ENCODE data around the gene C7orf33. TPM values are rescaled to one million over a fixed set of nuclear protein-coding genes. Genes with fewer than 3 reads are reported as not detected.

C7orf33 gene
- total and polyA plus RNA-seq, 2 experiments from 2014 or later: not detected

DNA sequence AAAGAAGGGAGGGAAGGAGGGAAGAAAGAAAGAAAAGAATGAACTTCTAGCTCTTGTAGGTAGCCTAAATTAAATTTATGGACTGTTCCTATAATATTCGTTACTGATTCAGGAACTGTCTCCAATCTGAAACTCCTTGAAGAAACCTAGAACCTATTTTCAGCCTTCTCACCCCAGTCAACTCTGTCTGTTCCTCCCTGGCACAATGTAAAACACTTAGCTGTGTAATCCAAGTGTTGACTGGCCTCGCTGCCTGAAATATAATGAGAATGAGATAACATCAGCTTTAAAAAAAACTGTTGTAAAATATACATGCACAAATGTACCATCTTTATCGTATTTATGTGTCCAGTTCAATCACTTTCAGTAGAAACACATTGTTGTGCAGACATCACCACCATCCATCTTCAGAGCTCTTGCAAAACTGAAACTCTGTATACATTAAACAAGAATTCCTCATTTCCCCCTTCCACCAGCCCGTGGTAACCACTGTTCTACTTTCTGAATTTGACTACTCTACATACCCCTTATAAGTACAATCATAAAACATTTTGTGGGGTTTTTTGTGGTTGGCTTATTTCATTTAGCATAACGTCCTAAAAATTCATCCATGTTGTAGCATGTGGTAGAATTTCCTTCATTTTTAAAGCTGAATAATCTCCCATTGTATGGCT, 6.3 kb upstream of the C7orf33 start:
- H3K4me1 ChIP-seq (ENCODE audit: insufficient read depth): peaks cover 12% of the 10 kb centered on the region
- H3K27me3 Mint-ChIP-seq (ENCODE audit: insufficient read depth, low read depth, poor library complexity): no peaks in the 10 kb centered on the region

More for the DNA sequence above, 6.3 kb upstream of the C7orf33 start:
- Mint-ChIP-seq H3K27ac (no peak overlapping the region), H3K9me3 (no peaks in the 10 kb centered on the region), H3K4me1 (peaks cover 19% of the 10 kb centered on the region), H3K4me3 (no peak overlapping the region), H3K36me3 (ENCODE audit: low read depth) (no peaks in the 10 kb centered on the region)
- no peak overlapping the region for H3K4me3 ChIP-seq
- no peak overlapping the region for H2AFZ ChIP-seq
- no peak for TF ChIP-seq STAT1 (IDR thresholded peaks at IDR 0.05; ENCODE audit: unreplicated experiment)
- TF ChIP-seq, protein P1, sequence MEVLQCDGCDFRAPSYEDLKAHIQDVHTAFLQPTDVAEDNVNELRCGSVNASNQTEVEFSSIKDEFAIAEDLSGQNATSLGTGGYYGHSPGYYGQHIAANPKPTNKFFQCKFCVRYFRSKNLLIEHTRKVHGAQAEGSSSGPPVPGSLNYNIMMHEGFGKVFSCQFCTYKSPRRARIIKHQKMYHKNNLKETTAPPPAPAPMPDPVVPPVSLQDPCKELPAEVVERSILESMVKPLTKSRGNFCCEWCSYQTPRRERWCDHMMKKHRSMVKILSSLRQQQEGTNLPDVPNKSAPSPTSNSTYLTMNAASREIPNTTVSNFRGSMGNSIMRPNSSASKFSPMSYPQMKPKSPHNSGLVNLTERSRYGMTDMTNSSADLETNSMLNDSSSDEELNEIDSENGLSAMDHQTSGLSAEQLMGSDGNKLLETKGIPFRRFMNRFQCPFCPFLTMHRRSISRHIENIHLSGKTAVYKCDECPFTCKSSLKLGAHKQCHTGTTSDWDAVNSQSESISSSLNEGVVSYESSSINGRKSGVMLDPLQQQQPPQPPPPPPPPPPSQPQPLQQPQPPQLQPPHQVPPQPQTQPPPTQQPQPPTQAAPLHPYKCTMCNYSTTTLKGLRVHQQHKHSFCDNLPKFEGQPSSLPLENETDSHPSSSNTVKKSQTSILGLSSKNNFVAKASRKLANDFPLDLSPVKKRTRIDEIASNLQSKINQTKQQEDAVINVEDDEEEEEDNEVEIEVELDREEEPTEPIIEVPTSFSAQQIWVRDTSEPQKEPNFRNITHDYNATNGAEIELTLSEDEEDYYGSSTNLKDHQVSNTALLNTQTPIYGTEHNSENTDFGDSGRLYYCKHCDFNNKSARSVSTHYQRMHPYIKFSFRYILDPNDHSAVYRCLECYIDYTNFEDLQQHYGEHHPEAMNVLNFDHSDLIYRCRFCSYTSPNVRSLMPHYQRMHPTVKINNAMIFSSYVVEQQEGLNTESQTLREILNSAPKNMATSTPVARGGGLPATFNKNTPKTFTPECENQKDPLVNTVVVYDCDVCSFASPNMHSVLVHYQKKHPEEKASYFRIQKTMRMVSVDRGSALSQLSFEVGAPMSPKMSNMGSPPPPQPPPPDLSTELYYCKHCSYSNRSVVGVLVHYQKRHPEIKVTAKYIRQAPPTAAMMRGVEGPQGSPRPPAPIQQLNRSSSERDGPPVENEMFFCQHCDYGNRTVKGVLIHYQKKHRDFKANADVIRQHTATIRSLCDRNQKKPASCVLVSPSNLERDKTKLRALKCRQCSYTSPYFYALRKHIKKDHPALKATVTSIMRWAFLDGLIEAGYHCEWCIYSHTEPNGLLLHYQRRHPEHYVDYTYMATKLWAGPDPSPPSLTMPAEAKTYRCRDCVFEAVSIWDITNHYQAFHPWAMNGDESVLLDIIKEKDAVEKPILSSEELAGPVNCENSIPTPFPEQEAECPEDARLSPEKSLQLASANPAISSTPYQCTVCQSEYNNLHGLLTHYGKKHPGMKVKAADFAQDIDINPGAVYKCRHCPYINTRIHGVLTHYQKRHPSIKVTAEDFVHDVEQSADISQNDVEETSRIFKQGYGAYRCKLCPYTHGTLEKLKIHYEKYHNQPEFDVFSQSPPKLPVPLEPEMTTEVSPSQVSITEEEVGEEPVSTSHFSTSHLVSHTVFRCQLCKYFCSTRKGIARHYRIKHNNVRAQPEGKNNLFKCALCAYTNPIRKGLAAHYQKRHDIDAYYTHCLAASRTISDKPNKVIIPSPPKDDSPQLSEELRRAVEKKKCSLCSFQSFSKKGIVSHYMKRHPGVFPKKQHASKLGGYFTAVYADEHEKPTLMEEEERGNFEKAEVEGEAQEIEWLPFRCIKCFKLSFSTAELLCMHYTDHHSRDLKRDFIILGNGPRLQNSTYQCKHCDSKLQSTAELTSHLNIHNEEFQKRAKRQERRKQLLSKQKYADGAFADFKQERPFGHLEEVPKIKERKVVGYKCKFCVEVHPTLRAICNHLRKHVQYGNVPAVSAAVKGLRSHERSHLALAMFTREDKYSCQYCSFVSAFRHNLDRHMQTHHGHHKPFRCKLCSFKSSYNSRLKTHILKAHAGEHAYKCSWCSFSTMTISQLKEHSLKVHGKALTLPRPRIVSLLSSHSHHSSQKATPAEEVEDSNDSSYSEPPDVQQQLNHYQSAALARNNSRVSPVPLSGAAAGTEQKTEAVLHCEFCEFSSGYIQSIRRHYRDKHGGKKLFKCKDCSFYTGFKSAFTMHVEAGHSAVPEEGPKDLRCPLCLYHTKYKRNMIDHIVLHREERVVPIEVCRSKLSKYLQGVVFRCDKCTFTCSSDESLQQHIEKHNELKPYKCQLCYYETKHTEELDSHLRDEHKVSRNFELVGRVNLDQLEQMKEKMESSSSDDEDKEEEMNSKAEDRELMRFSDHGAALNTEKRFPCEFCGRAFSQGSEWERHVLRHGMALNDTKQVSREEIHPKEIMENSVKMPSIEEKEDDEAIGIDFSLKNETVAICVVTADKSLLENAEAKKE (CRISPR knock-in tag; IDR thresholded peaks at IDR 0.05): no peak
- TF ChIP-seq, protein P2, sequence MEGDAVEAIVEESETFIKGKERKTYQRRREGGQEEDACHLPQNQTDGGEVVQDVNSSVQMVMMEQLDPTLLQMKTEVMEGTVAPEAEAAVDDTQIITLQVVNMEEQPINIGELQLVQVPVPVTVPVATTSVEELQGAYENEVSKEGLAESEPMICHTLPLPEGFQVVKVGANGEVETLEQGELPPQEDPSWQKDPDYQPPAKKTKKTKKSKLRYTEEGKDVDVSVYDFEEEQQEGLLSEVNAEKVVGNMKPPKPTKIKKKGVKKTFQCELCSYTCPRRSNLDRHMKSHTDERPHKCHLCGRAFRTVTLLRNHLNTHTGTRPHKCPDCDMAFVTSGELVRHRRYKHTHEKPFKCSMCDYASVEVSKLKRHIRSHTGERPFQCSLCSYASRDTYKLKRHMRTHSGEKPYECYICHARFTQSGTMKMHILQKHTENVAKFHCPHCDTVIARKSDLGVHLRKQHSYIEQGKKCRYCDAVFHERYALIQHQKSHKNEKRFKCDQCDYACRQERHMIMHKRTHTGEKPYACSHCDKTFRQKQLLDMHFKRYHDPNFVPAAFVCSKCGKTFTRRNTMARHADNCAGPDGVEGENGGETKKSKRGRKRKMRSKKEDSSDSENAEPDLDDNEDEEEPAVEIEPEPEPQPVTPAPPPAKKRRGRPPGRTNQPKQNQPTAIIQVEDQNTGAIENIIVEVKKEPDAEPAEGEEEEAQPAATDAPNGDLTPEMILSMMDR (conservative IDR thresholded peaks at IDR 0.05; ENCODE audit: low read depth in 2 of 2): no peak
- TF ChIP-seq POLR2AphosphoS5 (IDR thresholded peaks at IDR 0.05; ENCODE audit: low read depth): no peak
- TF ChIP-seq JUNB (IDR thresholded peaks at IDR 0.05; ENCODE audit: unreplicated experiment): no peak
- TF ChIP-seq, protein P3, sequence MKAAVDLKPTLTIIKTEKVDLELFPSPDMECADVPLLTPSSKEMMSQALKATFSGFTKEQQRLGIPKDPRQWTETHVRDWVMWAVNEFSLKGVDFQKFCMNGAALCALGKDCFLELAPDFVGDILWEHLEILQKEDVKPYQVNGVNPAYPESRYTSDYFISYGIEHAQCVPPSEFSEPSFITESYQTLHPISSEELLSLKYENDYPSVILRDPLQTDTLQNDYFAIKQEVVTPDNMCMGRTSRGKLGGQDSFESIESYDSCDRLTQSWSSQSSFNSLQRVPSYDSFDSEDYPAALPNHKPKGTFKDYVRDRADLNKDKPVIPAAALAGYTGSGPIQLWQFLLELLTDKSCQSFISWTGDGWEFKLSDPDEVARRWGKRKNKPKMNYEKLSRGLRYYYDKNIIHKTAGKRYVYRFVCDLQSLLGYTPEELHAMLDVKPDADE (IDR thresholded peaks at IDR 0.05): no peak
- no peak for TF ChIP-seq ZNF331 (CRISPR knock-in tag; IDR thresholded peaks at IDR 0.05; ENCODE audit: low read depth)
- no peak for TF ChIP-seq ZNF114 (CRISPR knock-in tag; IDR thresholded peaks at IDR 0.05)
- TF ChIP-seq CREB1 (CRISPR knock-in tag; IDR thresholded peaks at IDR 0.05; ENCODE audit: low read depth): no peak
- TF ChIP-seq, protein P4, sequence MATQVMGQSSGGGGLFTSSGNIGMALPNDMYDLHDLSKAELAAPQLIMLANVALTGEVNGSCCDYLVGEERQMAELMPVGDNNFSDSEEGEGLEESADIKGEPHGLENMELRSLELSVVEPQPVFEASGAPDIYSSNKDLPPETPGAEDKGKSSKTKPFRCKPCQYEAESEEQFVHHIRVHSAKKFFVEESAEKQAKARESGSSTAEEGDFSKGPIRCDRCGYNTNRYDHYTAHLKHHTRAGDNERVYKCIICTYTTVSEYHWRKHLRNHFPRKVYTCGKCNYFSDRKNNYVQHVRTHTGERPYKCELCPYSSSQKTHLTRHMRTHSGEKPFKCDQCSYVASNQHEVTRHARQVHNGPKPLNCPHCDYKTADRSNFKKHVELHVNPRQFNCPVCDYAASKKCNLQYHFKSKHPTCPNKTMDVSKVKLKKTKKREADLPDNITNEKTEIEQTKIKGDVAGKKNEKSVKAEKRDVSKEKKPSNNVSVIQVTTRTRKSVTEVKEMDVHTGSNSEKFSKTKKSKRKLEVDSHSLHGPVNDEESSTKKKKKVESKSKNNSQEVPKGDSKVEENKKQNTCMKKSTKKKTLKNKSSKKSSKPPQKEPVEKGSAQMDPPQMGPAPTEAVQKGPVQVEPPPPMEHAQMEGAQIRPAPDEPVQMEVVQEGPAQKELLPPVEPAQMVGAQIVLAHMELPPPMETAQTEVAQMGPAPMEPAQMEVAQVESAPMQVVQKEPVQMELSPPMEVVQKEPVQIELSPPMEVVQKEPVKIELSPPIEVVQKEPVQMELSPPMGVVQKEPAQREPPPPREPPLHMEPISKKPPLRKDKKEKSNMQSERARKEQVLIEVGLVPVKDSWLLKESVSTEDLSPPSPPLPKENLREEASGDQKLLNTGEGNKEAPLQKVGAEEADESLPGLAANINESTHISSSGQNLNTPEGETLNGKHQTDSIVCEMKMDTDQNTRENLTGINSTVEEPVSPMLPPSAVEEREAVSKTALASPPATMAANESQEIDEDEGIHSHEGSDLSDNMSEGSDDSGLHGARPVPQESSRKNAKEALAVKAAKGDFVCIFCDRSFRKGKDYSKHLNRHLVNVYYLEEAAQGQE (IDR thresholded peaks at IDR 0.05; ENCODE audit: unreplicated experiment): no peak
- TF ChIP-seq NANOG (IDR thresholded peaks at IDR 0.05; ENCODE audit: borderline replicate concordance): no peak
- TF ChIP-seq EZH2 (IDR thresholded peaks at IDR 0.05; ENCODE audit: low read depth, unreplicated experiment): no peak
- no peak for TF ChIP-seq EZH2phosphoT487 (IDR thresholded peaks at IDR 0.05; ENCODE audit: unreplicated experiment)
- ATAC-seq (no peak), DNase-seq (ENCODE audit: low spot score) (no peak)
- H3K36me3 ChIP-seq (ENCODE audit: insufficient read depth): no peaks in the 10 kb centered on the region
- no peaks in the 10 kb centered on the region for H3K27me3 ChIP-seq (ENCODE audit: insufficient read depth)
- H3K27ac ChIP-seq (ENCODE audit: low read depth): no peak overlapping the region
- H3F3A ChIP-seq (replicated peaks; ENCODE audit: low read depth): no peaks in the 10 kb centered on the region
- no peaks in the 10 kb centered on the region for H3K79me2 ChIP-seq (replicated peaks; ENCODE audit: insufficient read depth)
- H3K4me2 ChIP-seq: no peak overlapping the region
- H4K20me1 ChIP-seq (replicated peaks; ENCODE audit: insufficient read depth): no peaks in the 10 kb centered on the region
- no peaks in the 10 kb centered on the region for H3K9me2 ChIP-seq (ENCODE audit: insufficient read depth)
